ENCODE measurements around the gene GATD1. TPM values are rescaled to one million over a fixed set of nuclear protein-coding genes. Genes with fewer than 3 reads are reported as not detected.

GATD1 gene
- total RNA-seq, 1 experiment from 2014 or later = 88.7 TPM

DNA sequence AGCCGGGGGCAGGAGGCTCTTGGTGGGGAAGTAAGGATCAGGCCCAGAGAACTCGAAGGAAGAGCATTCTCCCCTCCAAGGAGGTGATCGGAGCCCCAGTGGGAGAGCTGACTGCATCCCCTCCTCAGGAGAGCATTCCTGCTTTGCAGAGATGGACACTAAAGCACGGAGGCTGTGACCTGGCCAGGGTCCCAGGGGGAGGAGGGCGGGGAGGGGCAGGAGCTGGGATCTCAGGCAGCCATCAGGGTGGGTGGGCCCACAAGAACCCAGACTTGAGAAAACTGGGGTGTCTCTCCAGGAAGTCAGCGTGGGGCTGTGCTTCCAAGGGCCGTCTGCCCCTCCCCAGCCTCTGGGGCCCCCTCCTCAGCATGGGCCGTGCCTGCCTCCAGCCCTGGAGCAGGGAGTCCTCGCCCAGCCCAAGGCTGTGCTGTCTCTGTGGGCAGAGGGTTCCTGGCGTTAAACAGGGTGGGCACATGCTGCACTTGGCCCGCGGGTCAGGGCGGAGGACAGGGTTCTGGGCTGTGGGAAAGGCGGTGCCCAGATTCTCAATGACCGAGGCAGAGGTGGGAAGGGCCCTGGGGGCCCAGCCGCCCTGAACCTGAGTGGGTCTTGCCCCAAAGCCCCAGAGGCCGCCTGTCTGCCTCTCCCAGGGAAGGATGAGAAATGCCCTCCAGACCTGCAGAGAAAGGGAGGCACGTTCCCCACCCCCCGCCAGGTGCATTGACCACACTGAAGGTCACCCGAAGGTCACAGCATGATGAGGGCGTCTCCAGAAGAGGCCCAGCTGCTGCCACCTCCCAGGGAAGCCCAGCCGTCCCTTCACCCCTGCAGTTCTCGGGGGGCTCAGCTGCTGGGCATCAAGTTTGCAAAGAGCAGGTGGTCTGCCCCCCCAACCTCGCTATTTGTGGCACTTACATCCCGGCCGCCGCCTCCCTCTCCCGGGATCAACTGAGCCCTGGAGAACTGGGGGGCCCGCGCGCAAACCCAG, 12.0 kb upstream of the GATD1 start:
- no TSS peak for BruUV-seq (replicated peaks)
- Histone ChIP-seq H3K79me2 (ENCODE audit: insufficient read depth, low read length) (peaks cover 4% of the 10 kb centered on the region; the same call in 1 of the 2 replicates), H3K27ac (ENCODE audit: low read depth, low read length) (no peak overlapping the region), H3K27me3 (ENCODE audit: insufficient read depth, low read length) (no peaks in the 10 kb centered on the region), H3K9me3 (ENCODE audit: control insufficient read depth in 1 of 2, insufficient read depth in 1 of 2, low read depth in 1 of 2, low read length in 2 of 2) (no peaks in the 10 kb centered on the region), H3K4me1 (ENCODE audit: control insufficient read depth in 1 of 2, insufficient read depth in 2 of 2, low read length in 2 of 2) (peaks cover 7 to 16% of the 10 kb centered on the region in 2 experiments; a peak in 3 of 4 replicates), H3K36me3 (ENCODE audit: control insufficient read depth in 1 of 2, insufficient read depth in 2 of 2, low read length in 2 of 2) (peaks cover 0 to 4% of the 10 kb centered on the region in 2 experiments; a peak in 1 of 4 replicates), H3K9me2 (ENCODE audit: insufficient read depth) (no peaks in the 10 kb centered on the region), H4K20me1 (ENCODE audit: insufficient read depth) (no peaks in the 10 kb centered on the region), H3K9ac (ENCODE audit: low read length) (no peak overlapping the region), H3K4me2 (ENCODE audit: low read length) (no peak overlapping the region), H2AFZ (ENCODE audit: low read depth, low read length, poor library complexity, severe bottlenecking) (no peak overlapping the region), H3K4me3 (replicated peaks in 1 of 2; ENCODE audit: low read depth in 1 of 2, low read length in 2 of 2) (no peak overlapping the region)
- no peak for DNase-seq (ENCODE audit: low read depth, low spot score)
- POLR2A ChIA-PET = no interaction called here
- no peak for ATAC-seq
- TF ChIP-seq SP1 (IDR thresholded peaks at IDR 0.05; ENCODE audit: low read depth) = no peak
- no peak for TF ChIP-seq EZH2phosphoT487 (IDR thresholded peaks at IDR 0.05; ENCODE audit: borderline replicate concordance)
- TF ChIP-seq, protein P1, sequence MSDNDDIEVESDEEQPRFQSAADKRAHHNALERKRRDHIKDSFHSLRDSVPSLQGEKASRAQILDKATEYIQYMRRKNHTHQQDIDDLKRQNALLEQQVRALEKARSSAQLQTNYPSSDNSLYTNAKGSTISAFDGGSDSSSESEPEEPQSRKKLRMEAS (IDR thresholded peaks at IDR 0.05) = no peak
- no peak for TF ChIP-seq ELF1 (IDR thresholded peaks at IDR 0.05; ENCODE audit: borderline replicate concordance, low read depth)
- no peak for TF ChIP-seq FOSL1 (IDR thresholded peaks at IDR 0.05; ENCODE audit: low read depth)
- TF ChIP-seq SIN3A (IDR thresholded peaks at IDR 0.05; ENCODE audit: low read depth) = no peak
- no peak for TF ChIP-seq POLR2A (IDR thresholded peaks at IDR 0.05; ENCODE audit: borderline replicate concordance, extremely low read depth, insufficient read depth, insufficient read length)
- TF ChIP-seq EZH2 (IDR thresholded peaks at IDR 0.05) = no peak
- no peak for TF ChIP-seq EGR1 (IDR thresholded peaks at IDR 0.05; ENCODE audit: low read depth)
- TF ChIP-seq YY1 (IDR thresholded peaks at IDR 0.05; ENCODE audit: extremely low read depth, insufficient replicate concordance, low read depth, low read length) = no peak
- intact Hi-C loops (cut with micrococcal nuclease) = no loop called here
- CTCF ChIA-PET = no interaction called here
- RAD21 ChIA-PET (ENCODE audit: low non-redundant PET in 1 of 2, low total read pairs in 2 of 2, uncharacterized antibody in 2 of 2, unreplicated experiment in 2 of 2) = no interaction called here
